ENCODE results near the gene ZDHHC18. TPM values are rescaled to one million over a fixed set of nuclear protein-coding genes. Genes with fewer than 3 reads are reported as not detected.

ZDHHC18 gene
- polyA plus RNA-seq (2012; ENCODE audit: insufficient read length, low read depth), result 30.6 TPM

DNA sequence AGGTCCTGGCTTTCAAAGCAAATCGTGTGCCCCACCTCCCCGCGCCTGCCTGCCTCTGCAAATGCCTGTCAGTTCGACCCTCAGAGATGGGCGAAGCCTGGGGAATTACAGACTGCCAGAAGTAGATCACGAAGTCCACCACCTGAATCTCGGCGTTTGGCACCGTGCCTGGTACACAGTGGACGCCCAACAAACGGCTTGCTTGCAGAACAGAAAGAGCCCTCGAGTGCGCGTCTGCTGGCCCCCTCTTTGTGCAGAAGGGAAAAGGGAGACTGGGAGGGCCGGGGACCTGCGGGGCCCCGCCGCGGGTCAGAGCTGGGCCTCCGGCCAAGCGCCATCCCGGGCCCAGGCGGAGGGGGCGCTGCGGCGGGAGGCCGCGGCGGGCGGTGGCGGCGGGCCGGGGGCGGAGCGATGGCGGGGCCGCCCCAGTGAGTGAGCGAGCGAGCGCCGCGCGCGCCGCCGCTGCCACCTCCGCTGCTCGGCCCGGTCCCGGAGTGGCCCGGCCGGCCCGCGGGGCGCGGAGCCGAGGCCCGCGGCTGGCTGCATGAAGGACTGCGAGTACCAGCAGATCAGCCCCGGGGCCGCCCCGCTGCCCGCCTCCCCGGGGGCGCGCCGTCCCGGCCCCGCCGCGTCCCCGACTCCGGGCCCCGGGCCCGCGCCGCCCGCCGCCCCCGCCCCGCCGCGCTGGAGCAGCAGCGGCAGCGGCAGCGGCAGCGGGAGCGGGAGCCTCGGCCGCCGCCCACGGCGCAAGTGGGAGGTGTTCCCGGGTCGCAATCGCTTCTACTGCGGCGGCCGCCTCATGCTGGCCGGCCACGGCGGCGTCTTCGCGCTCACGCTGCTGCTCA is at the start of gene ZDHHC18:
ZDHHC18 (plus strand) TSS at position 428 of the 845 bp plus-strand sequence; CDS start at position 545, 117 bp downstream.
- TF ChIP-seq SIN3A (IDR thresholded peaks at IDR 0.05; ENCODE audit: borderline replicate concordance, insufficient read depth, low read length) (0 out of 2 replicates have a peak, but pooled peaks have one; percentile 22), FOXP2 (optimal IDR thresholded peaks at IDR 0.05; ENCODE audit: borderline replicate concordance, extremely low read depth, extremely low read length, insufficient read depth) (no peak), POLR2AphosphoS5 (IDR thresholded peaks at IDR 0.05; ENCODE audit: low read depth, low read length) (0 out of 2 replicates have a peak, but pooled peaks have one; percentile 43), TAF1 (IDR thresholded peaks at IDR 0.05; ENCODE audit: borderline replicate concordance, insufficient read depth, low read length) (no peak; the same call in 1 of the 2 replicates)
- TF ChIP-seq, protein P1, sequence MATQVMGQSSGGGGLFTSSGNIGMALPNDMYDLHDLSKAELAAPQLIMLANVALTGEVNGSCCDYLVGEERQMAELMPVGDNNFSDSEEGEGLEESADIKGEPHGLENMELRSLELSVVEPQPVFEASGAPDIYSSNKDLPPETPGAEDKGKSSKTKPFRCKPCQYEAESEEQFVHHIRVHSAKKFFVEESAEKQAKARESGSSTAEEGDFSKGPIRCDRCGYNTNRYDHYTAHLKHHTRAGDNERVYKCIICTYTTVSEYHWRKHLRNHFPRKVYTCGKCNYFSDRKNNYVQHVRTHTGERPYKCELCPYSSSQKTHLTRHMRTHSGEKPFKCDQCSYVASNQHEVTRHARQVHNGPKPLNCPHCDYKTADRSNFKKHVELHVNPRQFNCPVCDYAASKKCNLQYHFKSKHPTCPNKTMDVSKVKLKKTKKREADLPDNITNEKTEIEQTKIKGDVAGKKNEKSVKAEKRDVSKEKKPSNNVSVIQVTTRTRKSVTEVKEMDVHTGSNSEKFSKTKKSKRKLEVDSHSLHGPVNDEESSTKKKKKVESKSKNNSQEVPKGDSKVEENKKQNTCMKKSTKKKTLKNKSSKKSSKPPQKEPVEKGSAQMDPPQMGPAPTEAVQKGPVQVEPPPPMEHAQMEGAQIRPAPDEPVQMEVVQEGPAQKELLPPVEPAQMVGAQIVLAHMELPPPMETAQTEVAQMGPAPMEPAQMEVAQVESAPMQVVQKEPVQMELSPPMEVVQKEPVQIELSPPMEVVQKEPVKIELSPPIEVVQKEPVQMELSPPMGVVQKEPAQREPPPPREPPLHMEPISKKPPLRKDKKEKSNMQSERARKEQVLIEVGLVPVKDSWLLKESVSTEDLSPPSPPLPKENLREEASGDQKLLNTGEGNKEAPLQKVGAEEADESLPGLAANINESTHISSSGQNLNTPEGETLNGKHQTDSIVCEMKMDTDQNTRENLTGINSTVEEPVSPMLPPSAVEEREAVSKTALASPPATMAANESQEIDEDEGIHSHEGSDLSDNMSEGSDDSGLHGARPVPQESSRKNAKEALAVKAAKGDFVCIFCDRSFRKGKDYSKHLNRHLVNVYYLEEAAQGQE (IDR thresholded peaks at IDR 0.05; ENCODE audit: insufficient read depth in 1 of 2, low read depth in 2 of 2, low read length in 2 of 2), result no peak

DNA sequence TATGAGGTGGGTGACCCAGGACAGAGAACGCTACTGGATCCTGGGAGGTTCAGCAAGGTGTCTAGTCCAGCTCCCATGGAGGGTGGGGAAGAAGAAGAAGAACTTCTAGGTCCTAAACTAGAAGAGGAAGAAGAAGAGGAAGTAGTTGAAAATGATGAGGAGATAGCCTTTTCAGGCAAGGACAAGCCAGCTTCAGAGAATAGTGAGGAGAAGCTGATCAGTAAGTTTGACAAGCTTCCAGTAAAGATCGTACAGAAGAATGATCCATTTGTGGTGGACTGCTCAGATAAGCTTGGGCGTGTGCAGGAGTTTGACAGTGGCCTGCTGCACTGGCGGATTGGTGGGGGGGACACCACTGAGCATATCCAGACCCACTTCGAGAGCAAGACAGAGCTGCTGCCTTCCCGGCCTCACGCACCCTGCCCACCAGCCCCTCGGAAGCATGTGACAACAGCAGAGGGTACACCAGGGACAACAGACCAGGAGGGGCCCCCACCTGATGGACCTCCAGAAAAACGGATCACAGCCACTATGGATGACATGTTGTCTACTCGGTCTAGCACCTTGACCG is 47.3 kb upstream of the ZDHHC18 start:
- TF ChIP-seq FOXP2 (optimal IDR thresholded peaks at IDR 0.05; ENCODE audit: borderline replicate concordance, extremely low read depth, extremely low read length, insufficient read depth), result no peak
- TF ChIP-seq TAF1 (IDR thresholded peaks at IDR 0.05; ENCODE audit: borderline replicate concordance, insufficient read depth, low read length), result no peak
- no peak for TF ChIP-seq POLR2AphosphoS5 (IDR thresholded peaks at IDR 0.05; ENCODE audit: low read depth, low read length)
- TF ChIP-seq SIN3A (IDR thresholded peaks at IDR 0.05; ENCODE audit: borderline replicate concordance, insufficient read depth, low read length), result no peak
- TF ChIP-seq, protein P1 (IDR thresholded peaks at IDR 0.05; ENCODE audit: insufficient read depth in 1 of 2, low read depth in 2 of 2, low read length in 2 of 2), result no peak

- TF ChIP-seq, protein P1 (IDR thresholded peaks at IDR 0.05; ENCODE audit: insufficient read depth in 1 of 2, low read depth in 2 of 2, low read length in 2 of 2), result no peak
These were observed 46.0 kb upstream of the ZDHHC18 start for GRCh38 chr1:26780344-26780957.

DNA sequence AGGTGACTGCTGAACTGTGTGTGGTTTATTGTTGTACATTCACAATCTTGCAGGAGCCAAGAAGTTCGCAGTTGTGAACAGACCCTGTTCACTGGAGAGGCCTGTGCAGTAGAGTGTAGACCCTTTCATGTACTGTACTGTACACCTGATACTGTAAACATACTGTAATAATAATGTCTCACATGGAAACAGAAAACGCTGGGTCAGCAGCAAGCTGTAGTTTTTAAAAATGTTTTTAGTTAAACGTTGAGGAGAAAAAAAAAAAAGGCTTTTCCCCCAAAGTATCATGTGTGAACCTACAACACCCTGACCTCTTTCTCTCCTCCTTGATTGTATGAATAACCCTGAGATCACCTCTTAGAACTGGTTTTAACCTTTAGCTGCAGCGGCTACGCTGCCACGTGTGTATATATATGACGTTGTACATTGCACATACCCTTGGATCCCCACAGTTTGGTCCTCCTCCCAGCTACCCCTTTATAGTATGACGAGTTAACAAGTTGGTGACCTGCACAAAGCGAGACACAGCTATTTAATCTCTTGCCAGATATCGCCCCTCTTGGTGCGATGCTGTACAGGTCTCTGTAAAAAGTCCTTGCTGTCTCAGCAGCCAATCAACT is 45.2 kb upstream of the ZDHHC18 start:
- no peak for TF ChIP-seq POLR2AphosphoS5 (IDR thresholded peaks at IDR 0.05; ENCODE audit: low read depth, low read length)
- TF ChIP-seq, protein P1 (IDR thresholded peaks at IDR 0.05; ENCODE audit: insufficient read depth in 1 of 2, low read depth in 2 of 2, low read length in 2 of 2), result no peak
- no peak for TF ChIP-seq TAF1 (IDR thresholded peaks at IDR 0.05; ENCODE audit: borderline replicate concordance, insufficient read depth, low read length)
- TF ChIP-seq FOXP2 (optimal IDR thresholded peaks at IDR 0.05; ENCODE audit: borderline replicate concordance, extremely low read depth, extremely low read length, insufficient read depth), result no peak
- TF ChIP-seq SIN3A (IDR thresholded peaks at IDR 0.05; ENCODE audit: borderline replicate concordance, insufficient read depth, low read length), result no peak
